HG02642 (cell line): Measurements from ENCODE around the gene PGGT1B.
A peak's percentile ranks its signal among the peaks of the same experiment; 100 is the strongest.
"Not testable (repeated sequence)": the region's sequence is repeated elsewhere in the genome, so short reads cannot be mapped to it uniquely, and the experiment has no call there.

Experiments
- ATAC-seq: cut with Tn5 transposase; IDR thresholded peaks from one replicate; pipeline ENCODE4 v1.9.1; 2021; ENCODE audit warnings: mild to moderate bottlenecking; ENCODE audit not compliant: unreplicated experiment, poor library complexity

Gene PGGT1B

GRCh38 chr5:115262011-115262320, 711 bp downstream of the PGGT1B start:
- ATAC-seq, result peak; percentile 41

GRCh38 chr5:115260248-115260647, 2.4 kb downstream of the PGGT1B start:
- ATAC-seq, result no peak

- no peak for ATAC-seq
Observed at GRCh38 chr5:115257981-115258380, 4.7 kb downstream of the PGGT1B start.

GRCh38 chr5:115249379-115249778, 13.3 kb downstream of the PGGT1B start:
- ATAC-seq, result not testable (repeated sequence)

- ATAC-seq, result peak; percentile 68
Observed at GRCh38 chr5:115246361-115246991, 16.2 kb downstream of the PGGT1B start.

- ATAC-seq, result peak; percentile 56
Observed at GRCh38 chr5:115243412-115243811, 19.3 kb downstream of the PGGT1B start.

- no peak for ATAC-seq
Observed at GRCh38 chr5:115241881-115242642, 20.6 kb downstream of the PGGT1B start.

- no peak for ATAC-seq
Observed at GRCh38 chr5:115237066-115237465, 25.6 kb downstream of the PGGT1B start.

- ATAC-seq, result no peak
Observed at GRCh38 chr5:115236599-115236998, 26.1 kb downstream of the PGGT1B start.

GRCh38 chr5:115231598-115231997, 31.1 kb downstream of the PGGT1B start:
- no peak for ATAC-seq

- no peak for ATAC-seq
Observed at GRCh38 chr5:115229606-115230005, 33.1 kb downstream of the PGGT1B start.

- ATAC-seq, result no peak
Observed at GRCh38 chr5:115227281-115227680, 35.4 kb downstream of the PGGT1B start.

GRCh38 chr5:115214541-115214940, 48.1 kb downstream of the PGGT1B start:
- no peak for ATAC-seq

- ATAC-seq, result peak; percentile 100
Observed at GRCh38 chr5:115209279-115209678, 53.4 kb downstream of the PGGT1B start.

GRCh38 chr5:115202952-115203351, 59.7 kb downstream of the PGGT1B start:
- ATAC-seq, result no peak

GRCh38 chr5:115196161-115196560, 66.5 kb downstream of the PGGT1B start:
- no peak for ATAC-seq

- ATAC-seq, result no peak
Observed at GRCh38 chr5:115194676-115195075, 68.0 kb downstream of the PGGT1B start.

- ATAC-seq, result no peak
Observed at GRCh38 chr5:115193295-115193694, 69.4 kb downstream of the PGGT1B start.

GRCh38 chr5:115192098-115192497, 70.6 kb downstream of the PGGT1B start:
- no peak for ATAC-seq

- no peak for ATAC-seq
Observed at GRCh38 chr5:115191474-115192031, 71.1 kb downstream of the PGGT1B start.

- no peak for ATAC-seq
Observed at GRCh38 chr5:115190388-115190787, 72.3 kb downstream of the PGGT1B start.

- no peak for ATAC-seq
Observed at GRCh38 chr5:115189866-115190265, 72.8 kb downstream of the PGGT1B start.
